ENCODE measurements around the gene HIF3A.

DNA sequence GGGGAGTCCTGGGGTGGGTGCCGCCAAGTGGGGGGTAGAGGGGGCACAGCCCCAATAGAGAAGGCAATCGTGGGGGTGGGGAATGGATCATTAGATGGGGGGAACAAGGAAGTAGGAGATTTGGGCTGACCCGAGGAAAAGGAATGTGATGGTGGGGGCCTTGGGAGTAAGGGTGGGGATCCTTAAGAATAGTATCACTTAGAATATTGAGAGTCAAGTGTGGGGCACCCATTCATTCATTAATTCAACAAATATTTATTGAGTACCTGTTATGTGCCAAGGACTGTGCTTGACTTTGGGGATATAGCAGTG, 50.7 kb downstream of the HIF3A start:
- TF ChIP-seq, protein P1, sequence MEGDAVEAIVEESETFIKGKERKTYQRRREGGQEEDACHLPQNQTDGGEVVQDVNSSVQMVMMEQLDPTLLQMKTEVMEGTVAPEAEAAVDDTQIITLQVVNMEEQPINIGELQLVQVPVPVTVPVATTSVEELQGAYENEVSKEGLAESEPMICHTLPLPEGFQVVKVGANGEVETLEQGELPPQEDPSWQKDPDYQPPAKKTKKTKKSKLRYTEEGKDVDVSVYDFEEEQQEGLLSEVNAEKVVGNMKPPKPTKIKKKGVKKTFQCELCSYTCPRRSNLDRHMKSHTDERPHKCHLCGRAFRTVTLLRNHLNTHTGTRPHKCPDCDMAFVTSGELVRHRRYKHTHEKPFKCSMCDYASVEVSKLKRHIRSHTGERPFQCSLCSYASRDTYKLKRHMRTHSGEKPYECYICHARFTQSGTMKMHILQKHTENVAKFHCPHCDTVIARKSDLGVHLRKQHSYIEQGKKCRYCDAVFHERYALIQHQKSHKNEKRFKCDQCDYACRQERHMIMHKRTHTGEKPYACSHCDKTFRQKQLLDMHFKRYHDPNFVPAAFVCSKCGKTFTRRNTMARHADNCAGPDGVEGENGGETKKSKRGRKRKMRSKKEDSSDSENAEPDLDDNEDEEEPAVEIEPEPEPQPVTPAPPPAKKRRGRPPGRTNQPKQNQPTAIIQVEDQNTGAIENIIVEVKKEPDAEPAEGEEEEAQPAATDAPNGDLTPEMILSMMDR (conservative IDR thresholded peaks at IDR 0.05 in 1 of 2, IDR thresholded peaks at IDR 0.05 in 1 of 2; ENCODE audit: low read depth in 1 of 2, low read length in 2 of 2): no peak
- no peak for TF ChIP-seq EZH2 (IDR thresholded peaks at IDR 0.05; ENCODE audit: low read length, missing control alignments)

Data from fibroblast of lung (primary cell).